Uterus (tissue), 2 donors: ENCODE data around the gene FAM25C.
"Not testable (repeated sequence)": the region's sequence is repeated elsewhere in the genome, so short reads cannot be mapped to it uniquely, and the experiment has no call there.

Experiments used
- POLR2A ChIP-seq, 2 donors: fragments of 450-650 bp; IDR thresholded peaks; one replicate each; pipeline ENCODE4 v1.6.1; 2016; ENCODE audit warnings: antibody characterized with exemption in 2 of 2, mild to moderate bottlenecking in 1 of 2, moderate library complexity in 1 of 2
- TF ChIP-seq, protein P1 (sequence below), 4 experiments: fragments of 200-600 bp in 2 of 4; fragments of 450-650 bp in 2 of 4; sonication (generic) in 2 of 4; IDR thresholded peaks; one replicate each; pipeline ENCODE4 v1.5.1; 2016 to 2019; ENCODE audit warnings: antibody characterized with exemption in 4 of 4, mild to moderate bottlenecking in 2 of 4, moderate library complexity in 1 of 4

DNA sequence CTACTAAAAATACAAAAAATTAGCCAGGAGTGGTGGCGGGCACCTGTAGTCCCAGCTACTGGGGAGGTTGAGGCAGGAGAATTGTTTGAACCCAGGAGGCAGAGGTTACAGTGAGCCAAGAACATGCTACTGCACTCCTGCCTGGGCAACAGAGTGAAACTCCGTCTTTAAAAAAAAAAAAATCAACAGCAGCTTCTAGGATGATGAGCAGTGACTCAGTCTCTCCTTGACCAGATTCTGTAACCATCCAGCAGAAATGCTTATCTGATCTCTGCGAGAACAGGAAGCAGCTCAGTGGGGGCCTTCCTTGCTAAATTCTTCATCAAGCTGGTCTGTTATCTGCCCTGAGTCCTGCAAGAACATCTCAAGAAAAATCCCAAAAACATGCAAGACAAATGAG, 5.5 kb downstream of the FAM25C start:
- TF ChIP-seq, protein P1, sequence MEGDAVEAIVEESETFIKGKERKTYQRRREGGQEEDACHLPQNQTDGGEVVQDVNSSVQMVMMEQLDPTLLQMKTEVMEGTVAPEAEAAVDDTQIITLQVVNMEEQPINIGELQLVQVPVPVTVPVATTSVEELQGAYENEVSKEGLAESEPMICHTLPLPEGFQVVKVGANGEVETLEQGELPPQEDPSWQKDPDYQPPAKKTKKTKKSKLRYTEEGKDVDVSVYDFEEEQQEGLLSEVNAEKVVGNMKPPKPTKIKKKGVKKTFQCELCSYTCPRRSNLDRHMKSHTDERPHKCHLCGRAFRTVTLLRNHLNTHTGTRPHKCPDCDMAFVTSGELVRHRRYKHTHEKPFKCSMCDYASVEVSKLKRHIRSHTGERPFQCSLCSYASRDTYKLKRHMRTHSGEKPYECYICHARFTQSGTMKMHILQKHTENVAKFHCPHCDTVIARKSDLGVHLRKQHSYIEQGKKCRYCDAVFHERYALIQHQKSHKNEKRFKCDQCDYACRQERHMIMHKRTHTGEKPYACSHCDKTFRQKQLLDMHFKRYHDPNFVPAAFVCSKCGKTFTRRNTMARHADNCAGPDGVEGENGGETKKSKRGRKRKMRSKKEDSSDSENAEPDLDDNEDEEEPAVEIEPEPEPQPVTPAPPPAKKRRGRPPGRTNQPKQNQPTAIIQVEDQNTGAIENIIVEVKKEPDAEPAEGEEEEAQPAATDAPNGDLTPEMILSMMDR (IDR thresholded peaks at IDR 0.05), result not testable (repeated sequence)
- not testable (repeated sequence) for TF ChIP-seq POLR2A (IDR thresholded peaks at IDR 0.05)
